PC-3 (cell line): ENCODE results near the gene OXGR1.

Experiments
- CTCF ChIP-seq: fragments of 300-600 bp; sonication (generic); conservative IDR thresholded peaks from 2 replicates; pipeline ENCODE4 v1.5.1; 2017; ENCODE audit warnings: antibody characterized with exemption, low read depth, mild to moderate bottlenecking, low read length
- EZH2 ChIP-seq: fragments of 300-600 bp; sonication (generic); IDR thresholded peaks from one replicate; pipeline ENCODE4 v1.6.1; 2017; ENCODE audit warnings: antibody characterized with exemption, mild to moderate bottlenecking, low read length; ENCODE audit not compliant: unreplicated experiment

GRCh38 chr13:96996886-96997285, 2.6 kb upstream of the OXGR1 start:
- no peak for TF ChIP-seq CTCF
- no peak for TF ChIP-seq EZH2
